Neural cell (in vitro differentiated cells): ENCODE measurements around the gene USP30. TPM values are rescaled to one million over a fixed set of nuclear protein-coding genes. Genes with fewer than 3 reads are reported as not detected.

Experiments used
- H2AFZ ChIP-seq: fragments of 200-600, 300-800 bp; sonication (generic), shearing (Covaris generic); 2 replicates; pipeline ENCODE4 v1.6.0; 2014; ENCODE audit warnings: low read depth, mild to moderate bottlenecking, antibody characterized with exemption, low read length, moderate library complexity
- H3F3A ChIP-seq: fragments of 200-600 bp; shearing (Covaris generic); 2 replicates; pipeline ENCODE4 v1.6.1; 2016; ENCODE audit warnings: mild to moderate bottlenecking, moderate library complexity, mixed read lengths, antibody characterized with exemption, low read length; ENCODE audit not compliant: insufficient read depth, poor library complexity, severe bottlenecking
- H3K27ac ChIP-seq: fragments of 200-600, 300-800 bp; sonication (generic), shearing (Covaris generic); 2 replicates; pipeline ENCODE4 v1.5.1; 2014; ENCODE audit warnings: mild to moderate bottlenecking, low read length, moderate library complexity
- H3K27me3 ChIP-seq: fragments of 300-800, 200-600 bp; sonication (generic), shearing (Covaris generic); 2 replicates; pipeline ENCODE4 v1.6.0; 2014; ENCODE audit warnings: mild to moderate bottlenecking, low read depth, low read length, moderate library complexity; ENCODE audit not compliant: insufficient read depth
- H3K36me3 ChIP-seq: fragments of 300-800, 200-600 bp; sonication (generic), shearing (Covaris generic); 2 replicates; pipeline ENCODE4 v1.5.1; 2014; ENCODE audit warnings: mild to moderate bottlenecking, antibody characterized with exemption, low read length, moderate library complexity; ENCODE audit not compliant: insufficient read depth
- H3K4me2 ChIP-seq: fragments of 300-800, 200-600 bp; sonication (generic), shearing (Covaris generic); 2 replicates; pipeline ENCODE4 v1.6.0; 2014; ENCODE audit warnings: mild to moderate bottlenecking, low read length
- H3K4me3 ChIP-seq: fragments of 300-800, 200-600 bp; sonication (generic), shearing (Covaris generic); 2 replicates; pipeline ENCODE4 v1.5.1; 2014; ENCODE audit warnings: mild to moderate bottlenecking, low read length, moderate library complexity
- H3K79me2 ChIP-seq: fragments of 200-600 bp; shearing (Covaris generic); replicated peaks from 2 replicates; pipeline ENCODE4 v1.6.0; 2014; ENCODE audit warnings: mild to moderate bottlenecking, low read length, moderate library complexity; ENCODE audit not compliant: insufficient read depth
- H3K9ac ChIP-seq: fragments of 300-800, 200-600 bp; sonication (generic), shearing (Covaris generic); 2 replicates; pipeline ENCODE4 v1.6.1; 2016; ENCODE audit warnings: mild to moderate bottlenecking, low read length, mixed read lengths
- H3K9me2 ChIP-seq: fragments of 200-600 bp; shearing (Covaris generic); 2 replicates; pipeline ENCODE4 v1.6.1; 2016; ENCODE audit warnings: mild to moderate bottlenecking, low read length, mixed read lengths; ENCODE audit not compliant: insufficient read depth
- H3K9me3 ChIP-seq: fragments of 200-600, 300-800 bp; sonication (generic), shearing (Covaris generic); 2 replicates; pipeline ENCODE4 v1.6.1; 2016; ENCODE audit warnings: mild to moderate bottlenecking, mixed run types, low read length, moderate library complexity, mixed read lengths
- H4K20me1 ChIP-seq: fragments of 200-600 bp; shearing (Covaris generic); 2 replicates; pipeline ENCODE4 v1.6.1; 2016; ENCODE audit warnings: mild to moderate bottlenecking, mixed run types; ENCODE audit not compliant: insufficient read depth
- EP300 ChIP-seq: fragments of 450-650 bp; conservative IDR thresholded peaks from 2 replicates; pipeline ENCODE4 v1.6.1; 2014; ENCODE audit warnings: antibody characterized with exemption, mild to moderate bottlenecking, moderate library complexity; ENCODE audit not compliant: poor library complexity, severe bottlenecking
- EZH2 ChIP-seq: fragments of 200-600, 300-800 bp; shearing (Covaris generic), sonication (generic); IDR thresholded peaks from 2 replicates; pipeline ENCODE4 v1.6.1; 2014; ENCODE audit warnings: antibody characterized with exemption, low read length, borderline replicate concordance, mild to moderate bottlenecking; ENCODE audit not compliant: insufficient read depth, poor library complexity, severe bottlenecking
- MXI1 ChIP-seq: fragments of 450-650 bp; conservative IDR thresholded peaks from 2 replicates; pipeline ENCODE4 v1.6.1; 2014; ENCODE audit warnings: antibody characterized with exemption, mild to moderate bottlenecking; ENCODE audit not compliant: poor library complexity, severe bottlenecking
- POLR2AphosphoS5 ChIP-seq: IDR thresholded peaks from 2 replicates; pipeline ENCODE4 v1.6.1; 2012
- RAD21 ChIP-seq: fragments of 450-650 bp; conservative IDR thresholded peaks from 2 replicates; pipeline ENCODE4 v1.6.1; 2014; ENCODE audit warnings: antibody characterized with exemption, mild to moderate bottlenecking, moderate library complexity
- SMC3 ChIP-seq: fragments of 450-650 bp; conservative IDR thresholded peaks from 2 replicates; pipeline ENCODE4 v1.6.1; 2014; ENCODE audit warnings: antibody characterized with exemption, mild to moderate bottlenecking, moderate library complexity; ENCODE audit not compliant: poor library complexity
- TAF1 ChIP-seq: IDR thresholded peaks from 2 replicates; pipeline ENCODE4 v1.6.1; 2012; ENCODE audit warnings: low read depth
- polyA plus RNA-seq: library from polyadenylated mRNA; depleted of rRNA; stranded (reverse); fragments of >200 nt; gene quantifications from 2 replicates; pipeline ENCODE4 v1.2.3, GENCODE V29; 2014
- TF ChIP-seq, protein P1 (sequence below): IDR thresholded peaks from 2 replicates; pipeline ENCODE4 v1.6.1; 2012; ENCODE audit warnings: borderline replicate concordance
- TF ChIP-seq, protein P2 (sequence below): fragments of 450-650 bp; IDR thresholded peaks from 2 replicates; pipeline ENCODE4 v1.5.1; 2014; ENCODE audit warnings: antibody characterized with exemption, mild to moderate bottlenecking, moderate library complexity; ENCODE audit not compliant: poor library complexity, severe bottlenecking

The USP30 gene
- polyA plus RNA-seq, 1 donor from 2014 or later, result 37.2 TPM

DNA sequence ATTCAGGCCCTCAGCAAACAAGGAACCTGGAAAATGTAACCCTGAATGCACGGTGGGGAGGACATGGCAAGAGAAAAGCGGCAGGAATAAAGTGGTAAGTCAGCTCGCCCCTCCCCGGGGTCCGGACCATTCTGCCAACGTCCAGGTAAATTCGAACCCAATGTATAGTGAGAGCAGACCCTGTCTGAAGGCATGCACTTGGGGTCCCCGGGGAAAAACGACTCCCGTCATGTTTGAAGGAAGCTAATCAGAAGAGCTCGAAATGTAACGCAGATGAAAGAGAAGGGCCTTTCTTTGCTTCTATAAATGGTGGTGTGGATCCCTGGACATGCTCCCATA, 64.2 kb downstream of the USP30 start:
- Histone ChIP-seq H3K9me2 (no peaks in the 10 kb centered on the region), H3K27me3 (no peaks in the 10 kb centered on the region), H3K4me3 (no peak overlapping the region), H2AFZ (no peak overlapping the region), H3K27ac (no peak overlapping the region), H3K9me3 (no peaks in the 10 kb centered on the region), H3K4me2 (no peak overlapping the region), H3F3A (no peaks in the 10 kb centered on the region), H4K20me1 (no peaks in the 10 kb centered on the region), H3K36me3 (no peaks in the 10 kb centered on the region), H3K79me2 (no peaks in the 10 kb centered on the region), H3K9ac (no peak overlapping the region)
- TF ChIP-seq, protein P1, sequence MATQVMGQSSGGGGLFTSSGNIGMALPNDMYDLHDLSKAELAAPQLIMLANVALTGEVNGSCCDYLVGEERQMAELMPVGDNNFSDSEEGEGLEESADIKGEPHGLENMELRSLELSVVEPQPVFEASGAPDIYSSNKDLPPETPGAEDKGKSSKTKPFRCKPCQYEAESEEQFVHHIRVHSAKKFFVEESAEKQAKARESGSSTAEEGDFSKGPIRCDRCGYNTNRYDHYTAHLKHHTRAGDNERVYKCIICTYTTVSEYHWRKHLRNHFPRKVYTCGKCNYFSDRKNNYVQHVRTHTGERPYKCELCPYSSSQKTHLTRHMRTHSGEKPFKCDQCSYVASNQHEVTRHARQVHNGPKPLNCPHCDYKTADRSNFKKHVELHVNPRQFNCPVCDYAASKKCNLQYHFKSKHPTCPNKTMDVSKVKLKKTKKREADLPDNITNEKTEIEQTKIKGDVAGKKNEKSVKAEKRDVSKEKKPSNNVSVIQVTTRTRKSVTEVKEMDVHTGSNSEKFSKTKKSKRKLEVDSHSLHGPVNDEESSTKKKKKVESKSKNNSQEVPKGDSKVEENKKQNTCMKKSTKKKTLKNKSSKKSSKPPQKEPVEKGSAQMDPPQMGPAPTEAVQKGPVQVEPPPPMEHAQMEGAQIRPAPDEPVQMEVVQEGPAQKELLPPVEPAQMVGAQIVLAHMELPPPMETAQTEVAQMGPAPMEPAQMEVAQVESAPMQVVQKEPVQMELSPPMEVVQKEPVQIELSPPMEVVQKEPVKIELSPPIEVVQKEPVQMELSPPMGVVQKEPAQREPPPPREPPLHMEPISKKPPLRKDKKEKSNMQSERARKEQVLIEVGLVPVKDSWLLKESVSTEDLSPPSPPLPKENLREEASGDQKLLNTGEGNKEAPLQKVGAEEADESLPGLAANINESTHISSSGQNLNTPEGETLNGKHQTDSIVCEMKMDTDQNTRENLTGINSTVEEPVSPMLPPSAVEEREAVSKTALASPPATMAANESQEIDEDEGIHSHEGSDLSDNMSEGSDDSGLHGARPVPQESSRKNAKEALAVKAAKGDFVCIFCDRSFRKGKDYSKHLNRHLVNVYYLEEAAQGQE, result no peak
- TF ChIP-seq MXI1 (no peak), EZH2 (no peak)

DNA sequence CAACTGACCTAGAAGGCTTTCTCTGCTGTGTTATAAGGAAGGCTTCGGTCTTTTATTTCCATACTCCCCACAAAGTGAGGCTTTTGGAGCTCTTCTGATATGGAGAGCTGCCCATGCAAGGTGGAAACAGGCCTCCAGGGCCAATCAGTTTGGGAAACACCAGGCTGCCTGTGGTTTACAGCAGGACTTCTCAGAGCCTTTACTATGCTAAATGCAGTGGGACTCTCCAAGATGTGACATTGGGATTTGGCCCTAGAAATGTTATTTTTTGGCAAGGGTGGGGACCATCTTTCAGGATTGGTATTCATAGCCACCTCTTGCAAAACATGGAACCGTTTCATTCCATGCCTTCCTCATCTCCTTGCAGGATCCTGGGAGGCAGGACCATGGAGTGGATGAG, 67.7 kb downstream of the USP30 start:
- Histone ChIP-seq H3K27me3 (no peaks in the 10 kb centered on the region), H3K9me3 (no peaks in the 10 kb centered on the region), H3K9me2 (no peaks in the 10 kb centered on the region), H3K36me3 (no peaks in the 10 kb centered on the region), H2AFZ (no peak overlapping the region), H4K20me1 (no peaks in the 10 kb centered on the region), H3K4me3 (no peak overlapping the region), H3K27ac (no peak overlapping the region), H3F3A (no peaks in the 10 kb centered on the region), H3K79me2 (no peaks in the 10 kb centered on the region), H3K9ac (no peak overlapping the region), H3K4me2 (no peak overlapping the region)
- TF ChIP-seq EZH2 (no peak), TAF1 (no peak), MXI1 (no peak), SMC3 (no peak), RAD21 (no peak), EP300 (no peak), POLR2AphosphoS5 (no peak)
- TF ChIP-seq, protein P1, result no peak
- TF ChIP-seq, protein P2, sequence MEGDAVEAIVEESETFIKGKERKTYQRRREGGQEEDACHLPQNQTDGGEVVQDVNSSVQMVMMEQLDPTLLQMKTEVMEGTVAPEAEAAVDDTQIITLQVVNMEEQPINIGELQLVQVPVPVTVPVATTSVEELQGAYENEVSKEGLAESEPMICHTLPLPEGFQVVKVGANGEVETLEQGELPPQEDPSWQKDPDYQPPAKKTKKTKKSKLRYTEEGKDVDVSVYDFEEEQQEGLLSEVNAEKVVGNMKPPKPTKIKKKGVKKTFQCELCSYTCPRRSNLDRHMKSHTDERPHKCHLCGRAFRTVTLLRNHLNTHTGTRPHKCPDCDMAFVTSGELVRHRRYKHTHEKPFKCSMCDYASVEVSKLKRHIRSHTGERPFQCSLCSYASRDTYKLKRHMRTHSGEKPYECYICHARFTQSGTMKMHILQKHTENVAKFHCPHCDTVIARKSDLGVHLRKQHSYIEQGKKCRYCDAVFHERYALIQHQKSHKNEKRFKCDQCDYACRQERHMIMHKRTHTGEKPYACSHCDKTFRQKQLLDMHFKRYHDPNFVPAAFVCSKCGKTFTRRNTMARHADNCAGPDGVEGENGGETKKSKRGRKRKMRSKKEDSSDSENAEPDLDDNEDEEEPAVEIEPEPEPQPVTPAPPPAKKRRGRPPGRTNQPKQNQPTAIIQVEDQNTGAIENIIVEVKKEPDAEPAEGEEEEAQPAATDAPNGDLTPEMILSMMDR, result no peak
